GM12864 (cell line): ENCODE measurements around the gene MIEN1.
A peak's percentile ranks its signal among the peaks of the same experiment; 100 is the strongest.

Source experiments
- DNase-seq: peaks from one replicate; pipeline ENCODE4 v3.0.0-alpha.2; 2011; ENCODE audit warnings: low read depth
- H3K4me3 ChIP-seq: 2 replicates; pipeline ENCODE4 v1.5.1; 2011; ENCODE audit warnings: mild to moderate bottlenecking, low read depth, low read length, control low read depth
- TF ChIP-seq, protein P1 (sequence below): IDR thresholded peaks from 2 replicates; pipeline ENCODE4 v1.5.1; 2011; ENCODE audit warnings: low read depth, mild to moderate bottlenecking, moderate library complexity, low read length, control low read depth, inconsistent platforms; ENCODE audit errors: missing control alignments

Gene MIEN1

DNA sequence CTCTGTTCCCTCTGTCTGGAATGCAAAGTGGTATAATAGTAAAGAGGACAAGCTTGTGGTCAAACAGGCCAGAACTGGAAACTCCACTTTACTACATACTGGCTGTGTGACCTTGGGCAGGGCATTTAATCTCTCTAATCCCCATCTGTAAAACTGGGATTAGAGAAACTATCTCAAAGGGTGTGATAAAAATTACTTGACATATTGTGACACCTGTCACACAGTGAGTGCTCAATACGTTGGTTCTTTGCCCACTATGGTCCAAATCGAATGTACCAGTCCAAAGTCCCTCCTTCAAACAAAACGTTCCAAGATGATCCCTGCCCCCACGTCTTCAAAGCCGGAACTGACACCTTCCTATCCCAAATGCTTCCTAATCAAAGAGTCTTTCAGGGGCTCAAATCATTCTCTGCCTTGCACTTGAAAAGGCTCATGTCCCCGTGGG is 43.2 kb downstream of the MIEN1 start:
- TF ChIP-seq, protein P1, sequence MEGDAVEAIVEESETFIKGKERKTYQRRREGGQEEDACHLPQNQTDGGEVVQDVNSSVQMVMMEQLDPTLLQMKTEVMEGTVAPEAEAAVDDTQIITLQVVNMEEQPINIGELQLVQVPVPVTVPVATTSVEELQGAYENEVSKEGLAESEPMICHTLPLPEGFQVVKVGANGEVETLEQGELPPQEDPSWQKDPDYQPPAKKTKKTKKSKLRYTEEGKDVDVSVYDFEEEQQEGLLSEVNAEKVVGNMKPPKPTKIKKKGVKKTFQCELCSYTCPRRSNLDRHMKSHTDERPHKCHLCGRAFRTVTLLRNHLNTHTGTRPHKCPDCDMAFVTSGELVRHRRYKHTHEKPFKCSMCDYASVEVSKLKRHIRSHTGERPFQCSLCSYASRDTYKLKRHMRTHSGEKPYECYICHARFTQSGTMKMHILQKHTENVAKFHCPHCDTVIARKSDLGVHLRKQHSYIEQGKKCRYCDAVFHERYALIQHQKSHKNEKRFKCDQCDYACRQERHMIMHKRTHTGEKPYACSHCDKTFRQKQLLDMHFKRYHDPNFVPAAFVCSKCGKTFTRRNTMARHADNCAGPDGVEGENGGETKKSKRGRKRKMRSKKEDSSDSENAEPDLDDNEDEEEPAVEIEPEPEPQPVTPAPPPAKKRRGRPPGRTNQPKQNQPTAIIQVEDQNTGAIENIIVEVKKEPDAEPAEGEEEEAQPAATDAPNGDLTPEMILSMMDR = no peak
- H3K4me3 ChIP-seq = peak overlapping the region; percentile 65; the same call in 1 of the 2 replicates
- no peak for DNase-seq

DNA sequence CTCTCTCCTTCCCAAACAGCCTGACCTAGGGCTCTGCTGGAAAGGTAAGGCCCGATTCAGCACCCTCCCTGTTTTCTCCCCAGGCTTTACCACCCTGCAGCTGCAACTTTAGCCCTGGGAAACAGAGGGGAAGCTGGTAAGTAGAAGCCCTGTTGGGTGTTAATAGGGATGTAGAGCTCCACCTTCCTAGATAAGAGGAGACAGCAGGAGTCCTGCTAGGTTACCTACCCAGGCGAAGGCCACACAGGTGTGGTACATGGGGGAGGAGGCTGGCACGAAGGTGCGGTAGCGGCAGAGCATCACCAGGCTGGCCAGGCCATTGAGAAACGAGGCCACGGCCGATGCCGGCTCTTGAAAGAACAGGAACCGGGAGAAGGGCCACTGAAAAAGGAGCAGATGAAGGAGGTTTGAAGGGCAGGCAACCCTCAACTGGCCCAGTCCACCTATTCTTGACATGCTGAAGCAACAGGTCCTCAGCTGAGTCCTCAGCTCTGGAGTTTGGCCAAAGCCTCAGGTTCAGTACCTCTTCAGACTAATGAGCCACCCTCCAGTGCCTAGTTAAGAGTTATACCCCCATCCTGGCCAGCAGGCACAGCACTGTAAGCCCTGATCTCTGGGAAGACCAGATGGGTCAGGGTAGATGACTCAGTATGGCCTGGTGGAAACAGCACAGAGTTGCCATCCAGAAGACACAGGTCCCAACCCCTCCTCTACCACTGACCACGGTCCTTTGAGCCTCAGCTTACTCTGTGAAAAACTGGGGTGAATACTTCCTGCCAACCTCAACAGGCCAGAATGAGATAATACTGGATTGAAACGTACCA is 45.8 kb downstream of the MIEN1 start:
- DNase-seq = no peak
- TF ChIP-seq, protein P1 = no peak
- no peak overlapping the region for H3K4me3 ChIP-seq

DNA sequence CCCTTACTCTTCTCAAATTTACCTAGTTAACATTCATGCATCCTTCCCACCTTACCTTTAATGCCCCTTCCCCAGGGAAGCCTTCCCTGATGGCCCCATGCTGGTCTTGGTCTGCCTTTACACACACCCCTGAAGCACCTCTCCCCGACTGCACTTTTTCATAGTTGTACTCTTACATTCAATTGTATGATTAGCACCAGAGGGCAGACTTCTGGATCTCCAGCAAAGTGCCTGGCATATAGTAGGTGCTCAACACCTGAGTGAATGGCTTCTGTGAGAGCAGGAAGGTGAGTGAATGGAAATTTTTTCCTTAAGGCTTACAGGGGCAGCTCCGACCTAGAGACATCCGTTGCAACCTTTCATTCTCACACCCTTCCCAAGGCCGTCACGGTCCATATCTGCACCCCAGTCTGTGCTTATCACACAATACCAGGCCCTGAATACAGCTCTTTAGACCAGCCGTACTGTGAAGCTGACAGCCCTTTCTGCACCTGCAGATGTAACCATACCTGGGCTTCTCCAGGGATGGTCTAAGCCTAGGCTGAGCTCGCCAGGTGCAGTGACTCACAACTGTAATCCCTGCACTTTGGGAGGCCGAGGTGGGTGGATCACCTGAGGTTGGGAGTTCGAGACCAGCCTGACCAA is 46.9 kb downstream of the MIEN1 start:
- TF ChIP-seq, protein P1 = no peak
- no peak for DNase-seq
- H3K4me3 ChIP-seq = no peak overlapping the region

DNA sequence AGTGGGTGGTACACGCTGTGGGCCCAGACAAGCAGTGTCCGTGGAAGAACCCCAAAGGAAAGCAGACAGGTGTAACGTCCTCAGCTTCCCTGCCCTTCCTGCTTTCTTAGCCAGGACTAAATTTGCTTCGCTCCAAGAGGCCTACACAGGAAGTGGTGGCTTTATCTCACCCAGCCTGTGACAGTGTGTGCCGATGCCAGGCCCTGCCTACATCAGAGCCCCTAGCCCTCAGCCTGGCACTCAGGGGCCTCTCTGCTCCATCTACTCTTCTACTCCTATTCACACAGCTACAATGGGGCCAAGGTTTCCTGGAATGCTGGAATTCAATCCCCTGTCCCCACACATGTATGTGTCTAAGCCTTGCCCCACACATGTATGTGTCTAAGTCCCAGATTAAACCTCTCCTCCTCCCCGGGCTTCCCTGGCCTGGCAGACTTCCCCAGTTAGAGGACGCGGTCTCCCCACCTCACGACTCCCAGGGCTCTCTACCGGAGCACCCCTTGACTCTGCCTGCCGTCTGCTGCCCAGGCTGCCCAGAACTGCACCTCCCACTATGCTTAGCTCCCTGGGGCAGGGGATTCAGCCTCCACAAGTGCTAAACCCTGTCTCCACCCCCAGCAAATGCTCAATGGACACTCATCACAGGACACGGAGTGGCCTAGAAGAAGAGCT is 50.7 kb downstream of the MIEN1 start:
- no peak for DNase-seq

More for the DNA sequence above, 50.7 kb downstream of the MIEN1 start:
- H3K4me3 ChIP-seq = no peak overlapping the region
- TF ChIP-seq, protein P1 = no peak
